Fibroblast of pulmonary artery (primary cell): ENCODE results near the gene RMI1.
A peak's percentile ranks its signal among the peaks of the same experiment; 100 is the strongest.

Experiments
- DNase-seq: peaks from one replicate; pipeline ENCODE4 v3.0.0-alpha.2; 2010; ENCODE audit warnings: low read depth
- H3K4me3 ChIP-seq: replicated peaks from 2 replicates; pipeline ENCODE4 v1.5.1; 2011; ENCODE audit warnings: low read depth, mild to moderate bottlenecking, control low read depth, low read length, moderate library complexity
- CTCF ChIP-seq: IDR thresholded peaks from 2 replicates; pipeline ENCODE4 v1.5.1; 2011; ENCODE audit warnings: mild to moderate bottlenecking, control low read depth, low read length, inconsistent platforms; ENCODE audit errors: missing control alignments

RMI1 gene

GRCh38 chr9:83980395-83981125 is at the start of gene RMI1:
Gene RMI1, plus strand, starts transcription at chr9:83980805. Its CDS starts 20,182 bp downstream, at chr9:84000987.
- peak within 1 kb of the TSS; percentile 75 for H3K4me3 ChIP-seq
- peak; percentile 7 for TF ChIP-seq CTCF
- DNase-seq = peak; percentile 99

- no peak overlapping the region for H3K4me3 ChIP-seq
- no peak for TF ChIP-seq CTCF
- DNase-seq = no peak
Observed at GRCh38 chr9:83930881-83931280, 49.7 kb upstream of the RMI1 start.

- TF ChIP-seq CTCF = no peak
- H3K4me3 ChIP-seq = no peak overlapping the region
- DNase-seq = no peak
Observed at GRCh38 chr9:83932011-83932410, 48.6 kb upstream of the RMI1 start.

- H3K4me3 ChIP-seq = no peak overlapping the region
- no peak for TF ChIP-seq CTCF
- DNase-seq = no peak
Observed at GRCh38 chr9:83932851-83933250, 47.8 kb upstream of the RMI1 start.

GRCh38 chr9:83933790-83934189 is 46.8 kb upstream of the RMI1 start:
- no peak overlapping the region for H3K4me3 ChIP-seq
- DNase-seq = peak; percentile 86
- no peak for TF ChIP-seq CTCF

- DNase-seq = peak; percentile 87
- H3K4me3 ChIP-seq = no peak overlapping the region
- no peak for TF ChIP-seq CTCF
Observed at GRCh38 chr9:83934569-83935275, 45.9 kb upstream of the RMI1 start.
